Suprapubic skin (tissue), 4 donors: Measurements from ENCODE around the gene ACTN2. TPM values are rescaled to one million over a fixed set of nuclear protein-coding genes. Genes with fewer than 3 reads are reported as not detected.

ENCODE experiments used
- DNase-seq, 2 donors: peaks; one replicate each; pipeline ENCODE4 v3.0.0-alpha.2; 2019; ENCODE audit warnings: low spot score in 2 of 2
- H3K27ac ChIP-seq: fragments of 200-600 bp; sonication (generic); one replicate; pipeline ENCODE4 v1.5.1; 2019
- H3K27me3 ChIP-seq: fragments of 200-600 bp; sonication (generic); one replicate; pipeline ENCODE4 v1.5.1; 2019
- H3K36me3 ChIP-seq: fragments of 200-600 bp; sonication (generic); one replicate; pipeline ENCODE4 v1.5.1; 2019
- H3K4me1 ChIP-seq: fragments of 200-600 bp; sonication (generic); one replicate; pipeline ENCODE4 v1.5.1; 2019
- H3K4me3 ChIP-seq: fragments of 200-600 bp; sonication (generic); one replicate; pipeline ENCODE4 v1.5.1; 2019; ENCODE audit warnings: mild to moderate bottlenecking
- H3K9me3 ChIP-seq: fragments of 200-600 bp; sonication (generic); one replicate; pipeline ENCODE4 v1.5.1; 2019
- EP300 ChIP-seq: sonication (generic); formaldehyde crosslinking; IDR thresholded peaks from one replicate; pipeline ENCODE4 v1.6.1; 2017; ENCODE audit warnings: antibody characterized with exemption
- POLR2A ChIP-seq, 2 donors: fragments of 450-650 bp; IDR thresholded peaks; one replicate each; pipeline ENCODE4 v1.6.1; 2017; ENCODE audit warnings: antibody characterized with exemption in 2 of 2, mild to moderate bottlenecking in 2 of 2, moderate library complexity in 2 of 2
- POLR2AphosphoS5 ChIP-seq, 3 donors: sonication (generic); formaldehyde crosslinking; IDR thresholded peaks; one replicate each; pipeline ENCODE4 v1.6.1; 2017; ENCODE audit warnings: antibody characterized with exemption in 3 of 3
- WGBS: methylation state at CpG from one replicate; pipeline ENCODE4 v1.1.5; 2018; 5-methylcytosine and 5-hydroxymethylcytosine counted together
- total RNA-seq, 4 donors: library from RNA; depleted of rRNA; stranded (reverse); fragments of >200 nt; gene quantifications; one replicate each; pipeline ENCODE4 v1.1.0, GENCODE V29; 2016
- TF ChIP-seq, protein P1 (sequence below), 2 donors: fragments of 200-600 bp in 1 of 2; fragments of 450-650 bp in 1 of 2; sonication (generic) in 1 of 2; IDR thresholded peaks; one replicate each; pipeline ENCODE4 v1.5.1; 2016 to 2019; ENCODE audit warnings: antibody characterized with exemption in 2 of 2, mild to moderate bottlenecking in 1 of 2, moderate library complexity in 1 of 2

ACTN2 gene
- total RNA-seq, 4 donors from 2014 or later = 1.1 TPM; not detected in 3

DNA sequence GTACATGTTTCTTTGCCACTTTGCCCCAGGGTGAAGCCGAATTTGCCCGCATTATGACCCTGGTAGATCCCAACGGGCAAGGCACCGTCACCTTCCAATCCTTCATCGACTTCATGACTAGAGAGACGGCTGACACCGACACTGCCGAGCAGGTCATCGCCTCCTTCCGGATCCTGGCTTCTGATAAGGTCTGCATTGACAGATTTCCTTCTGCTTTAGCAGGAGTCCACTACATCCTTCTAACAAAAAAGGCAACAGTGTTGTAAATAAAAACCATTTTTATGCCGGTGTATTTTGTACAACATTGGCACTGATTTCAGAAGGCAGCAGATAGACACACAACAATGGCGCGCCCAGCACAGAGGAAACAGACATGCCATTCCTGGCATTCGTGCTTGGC is 74.7 kb downstream of the ACTN2 start:
- Histone ChIP-seq H3K36me3 (no peaks in the 10 kb centered on the region), H3K4me1 (no peaks in the 10 kb centered on the region), H3K4me3 (no peak overlapping the region), H3K27me3 (no peaks in the 10 kb centered on the region), H3K27ac (no peak overlapping the region), H3K9me3 (no peaks in the 10 kb centered on the region)
- TF ChIP-seq, protein P1, sequence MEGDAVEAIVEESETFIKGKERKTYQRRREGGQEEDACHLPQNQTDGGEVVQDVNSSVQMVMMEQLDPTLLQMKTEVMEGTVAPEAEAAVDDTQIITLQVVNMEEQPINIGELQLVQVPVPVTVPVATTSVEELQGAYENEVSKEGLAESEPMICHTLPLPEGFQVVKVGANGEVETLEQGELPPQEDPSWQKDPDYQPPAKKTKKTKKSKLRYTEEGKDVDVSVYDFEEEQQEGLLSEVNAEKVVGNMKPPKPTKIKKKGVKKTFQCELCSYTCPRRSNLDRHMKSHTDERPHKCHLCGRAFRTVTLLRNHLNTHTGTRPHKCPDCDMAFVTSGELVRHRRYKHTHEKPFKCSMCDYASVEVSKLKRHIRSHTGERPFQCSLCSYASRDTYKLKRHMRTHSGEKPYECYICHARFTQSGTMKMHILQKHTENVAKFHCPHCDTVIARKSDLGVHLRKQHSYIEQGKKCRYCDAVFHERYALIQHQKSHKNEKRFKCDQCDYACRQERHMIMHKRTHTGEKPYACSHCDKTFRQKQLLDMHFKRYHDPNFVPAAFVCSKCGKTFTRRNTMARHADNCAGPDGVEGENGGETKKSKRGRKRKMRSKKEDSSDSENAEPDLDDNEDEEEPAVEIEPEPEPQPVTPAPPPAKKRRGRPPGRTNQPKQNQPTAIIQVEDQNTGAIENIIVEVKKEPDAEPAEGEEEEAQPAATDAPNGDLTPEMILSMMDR (IDR thresholded peaks at IDR 0.05) = no peak
- TF ChIP-seq POLR2AphosphoS5 (IDR thresholded peaks at IDR 0.05) (no peak), EP300 (no peak), POLR2A (IDR thresholded peaks at IDR 0.05) (no peak)
- no peak for DNase-seq
- WGBS = 79% methylated on average over 14 of the region's 14 CpGs

DNA sequence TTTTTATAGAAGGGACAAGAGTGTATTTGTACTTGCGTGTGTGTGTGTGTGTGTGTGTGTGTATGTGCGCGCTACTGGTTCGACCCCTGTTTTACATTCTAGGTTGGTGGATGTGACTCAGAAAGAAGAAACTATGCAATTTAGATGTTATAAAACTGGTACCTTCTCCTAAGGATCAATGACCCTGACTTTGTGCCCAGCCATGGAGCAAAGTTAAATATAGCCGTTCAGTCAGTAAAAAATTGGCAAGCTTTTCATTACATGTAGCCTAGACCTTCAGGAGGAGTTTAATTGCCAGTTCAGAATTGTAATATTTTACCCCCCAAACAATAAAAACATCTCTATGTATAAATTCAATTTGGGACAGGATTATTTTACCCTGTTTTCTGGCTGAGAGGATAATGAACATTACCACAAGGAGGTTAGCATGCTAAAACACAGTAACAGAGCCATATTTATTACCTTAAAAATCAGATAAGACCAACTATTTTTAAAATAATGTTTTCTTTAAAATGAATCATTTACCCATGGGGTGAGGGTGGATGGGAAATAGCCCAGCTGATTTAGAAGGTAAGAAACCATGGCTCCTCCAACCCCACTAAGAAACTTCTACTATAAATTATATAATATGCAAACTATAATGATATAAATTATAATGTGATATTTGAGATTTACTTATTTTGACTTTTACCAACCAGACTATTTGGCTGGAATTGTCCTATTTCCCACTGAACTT is 75.3 kb downstream of the ACTN2 start:
- no peak for DNase-seq
- H3K27me3 ChIP-seq = peaks cover 3% of the 10 kb centered on the region
- H3K27ac ChIP-seq = no peak overlapping the region
- TF ChIP-seq, protein P1 (IDR thresholded peaks at IDR 0.05) = no peak
- no peak for TF ChIP-seq POLR2AphosphoS5 (IDR thresholded peaks at IDR 0.05)
- no peak for TF ChIP-seq POLR2A (IDR thresholded peaks at IDR 0.05)
- TF ChIP-seq EP300 = no peak
- no peak overlapping the region for H3K4me3 ChIP-seq
- no peaks in the 10 kb centered on the region for H3K9me3 ChIP-seq
- 73% methylated on average over 5 of the region's 5 CpGs for WGBS
- no peaks in the 10 kb centered on the region for H3K36me3 ChIP-seq
- H3K4me1 ChIP-seq = no peaks in the 10 kb centered on the region

DNA sequence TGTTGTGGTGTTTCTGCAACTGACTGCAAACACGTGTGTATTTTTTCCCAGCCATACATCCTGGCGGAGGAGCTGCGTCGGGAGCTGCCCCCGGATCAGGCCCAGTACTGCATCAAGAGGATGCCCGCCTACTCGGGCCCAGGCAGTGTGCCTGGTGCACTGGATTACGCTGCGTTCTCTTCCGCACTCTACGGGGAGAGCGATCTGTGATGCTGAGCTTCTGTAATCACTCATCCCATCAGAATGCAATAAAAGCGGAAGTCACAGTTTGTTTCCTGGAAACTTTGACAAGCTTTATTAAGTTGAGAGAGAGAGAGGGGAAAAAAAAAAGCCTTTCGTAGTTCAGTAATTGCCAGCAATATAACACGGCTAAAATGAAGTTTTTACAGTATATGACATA is 76.1 kb downstream of the ACTN2 start:
- no peaks in the 10 kb centered on the region for H3K4me1 ChIP-seq
- H3K27me3 ChIP-seq = peaks cover 3% of the 10 kb centered on the region
- no peaks in the 10 kb centered on the region for H3K36me3 ChIP-seq
- 75% methylated on average over 15 of the region's 15 CpGs for WGBS
- no peak for DNase-seq
- H3K27ac ChIP-seq = no peak overlapping the region
- TF ChIP-seq POLR2AphosphoS5 (IDR thresholded peaks at IDR 0.05) (no peak), POLR2A (IDR thresholded peaks at IDR 0.05) (no peak), EP300 (no peak)
- TF ChIP-seq, protein P1 (IDR thresholded peaks at IDR 0.05) = no peak
- H3K9me3 ChIP-seq = no peaks in the 10 kb centered on the region
- no peak overlapping the region for H3K4me3 ChIP-seq

DNA sequence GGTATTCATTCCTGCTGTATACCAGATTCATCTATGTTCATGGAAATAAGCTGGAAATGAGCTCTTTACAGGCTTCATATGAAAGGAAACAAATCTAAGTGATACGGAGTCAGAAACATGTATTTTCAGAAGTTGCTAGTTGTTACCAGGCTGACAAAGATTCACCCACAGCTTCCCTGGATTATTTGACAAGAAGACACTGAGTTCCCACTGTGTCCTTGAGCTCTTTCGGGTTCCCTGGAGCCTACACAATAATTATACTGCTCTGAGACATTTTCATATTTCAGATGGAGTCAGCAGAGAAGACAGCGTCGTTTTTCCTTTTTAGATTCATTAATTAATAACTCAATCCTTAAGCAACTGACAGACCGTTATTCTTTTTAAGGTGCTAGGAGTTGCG is 79.5 kb downstream of the ACTN2 start:
- H3K4me1 ChIP-seq = no peaks in the 10 kb centered on the region
- TF ChIP-seq POLR2A (IDR thresholded peaks at IDR 0.05) = no peak
- no peak for TF ChIP-seq EP300
- no peak for TF ChIP-seq POLR2AphosphoS5 (IDR thresholded peaks at IDR 0.05)
- TF ChIP-seq, protein P1 (IDR thresholded peaks at IDR 0.05) = no peak
- no peak overlapping the region for H3K4me3 ChIP-seq
- no peaks in the 10 kb centered on the region for H3K36me3 ChIP-seq
- no peak overlapping the region for H3K27ac ChIP-seq
- WGBS = 68% methylated on average over 6 of the region's 6 CpGs
- peaks cover 21% of the 10 kb centered on the region for H3K27me3 ChIP-seq
- no peak for DNase-seq
- no peaks in the 10 kb centered on the region for H3K9me3 ChIP-seq

DNA sequence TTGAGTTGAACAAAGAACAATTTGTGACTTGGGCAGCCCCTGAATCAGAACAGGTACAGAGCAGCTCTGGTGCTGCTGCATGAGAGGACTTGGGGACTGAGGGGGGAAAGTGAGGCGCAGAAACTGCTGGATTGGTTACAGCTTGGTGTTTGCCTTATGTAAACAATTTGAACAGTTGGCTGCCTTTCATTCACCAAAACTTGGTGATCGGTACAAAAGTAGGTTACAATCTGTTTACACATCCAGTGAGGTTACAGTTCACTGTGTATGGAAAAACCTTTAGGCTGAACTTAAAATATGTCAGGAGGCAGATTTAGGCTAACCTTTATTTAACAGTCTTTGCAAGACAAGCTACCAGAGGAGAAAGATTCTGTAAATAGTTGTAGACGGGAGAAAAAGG is 80.2 kb downstream of the ACTN2 start:
- WGBS = 84% methylated on average over 3 of the region's 3 CpGs
- Histone ChIP-seq H3K27ac (no peak overlapping the region), H3K4me1 (no peaks in the 10 kb centered on the region), H3K4me3 (no peak overlapping the region), H3K9me3 (no peaks in the 10 kb centered on the region), H3K36me3 (no peaks in the 10 kb centered on the region), H3K27me3 (peaks cover 23% of the 10 kb centered on the region)
- TF ChIP-seq POLR2AphosphoS5 (IDR thresholded peaks at IDR 0.05) = no peak
- no peak for TF ChIP-seq POLR2A (IDR thresholded peaks at IDR 0.05)
- TF ChIP-seq EP300 = no peak
- TF ChIP-seq, protein P1 (IDR thresholded peaks at IDR 0.05) = no peak
- no peak for DNase-seq
